GM23248 (cell line): Measurements from ENCODE around the gene INHA.

Experiments
- EZH2 ChIP-seq: fragments of 200-600 bp; sonication (generic); IDR thresholded peaks from 2 replicates; pipeline ENCODE4 v1.6.1; 2018; ENCODE audit warnings: antibody characterized with exemption, mild to moderate bottlenecking; ENCODE audit not compliant: insufficient read depth, poor library complexity, severe bottlenecking
- EZH2phosphoT487 ChIP-seq: fragments of 200-600 bp; sonication (generic); IDR thresholded peaks from 2 replicates; pipeline ENCODE4 v1.6.1; 2018; ENCODE audit warnings: antibody characterized with exemption, moderate library complexity, mild to moderate bottlenecking, low read depth; ENCODE audit not compliant: insufficient read depth

GRCh38 chr2:219560893-219561178 is 11.3 kb upstream of the INHA start:
- TF ChIP-seq EZH2 (no peak), EZH2phosphoT487 (no peak)
